MM.1S (cell line): Measurements from ENCODE around the gene SUSD4.

Experiments
- DNase-seq: peaks from one replicate; pipeline ENCODE4 v3.0.0-alpha.2; 2015
- H2AFZ ChIP-seq: fragments of 300-600 bp; sonication (generic); 2 replicates; pipeline ENCODE4 v1.6.0; 2016; ENCODE audit warnings: antibody characterized with exemption, low read length
- H3F3A ChIP-seq: fragments of 300-600 bp; sonication (generic); 2 replicates; pipeline ENCODE4 v1.6.1; 2016; ENCODE audit warnings: mild to moderate bottlenecking, antibody characterized with exemption, low read length, moderate library complexity, mixed read lengths; ENCODE audit not compliant: insufficient read depth
- H3K27ac ChIP-seq: fragments of 300-600 bp; sonication (generic); 2 replicates; pipeline ENCODE4 v1.5.1; 2016; ENCODE audit warnings: mild to moderate bottlenecking, low read length
- H3K27me3 ChIP-seq: fragments of 300-600 bp; sonication (generic); replicated peaks from 2 replicates; pipeline ENCODE4 v1.6.0; 2016; ENCODE audit warnings: low read length; ENCODE audit not compliant: insufficient read depth
- H3K36me3 ChIP-seq: fragments of 300-600 bp; sonication (generic); replicated peaks from 2 replicates; pipeline ENCODE4 v1.6.1; 2016; ENCODE audit warnings: mild to moderate bottlenecking, low read length, mixed read lengths; ENCODE audit not compliant: insufficient read depth
- H3K4me1 ChIP-seq: fragments of 300-600 bp; sonication (generic); 2 replicates; pipeline ENCODE4 v1.6.1; 2016; ENCODE audit warnings: low read length, mixed read lengths
- H3K4me2 ChIP-seq: fragments of 300-600 bp; sonication (generic); 2 replicates; pipeline ENCODE4 v1.6.0; 2016; ENCODE audit warnings: low read depth, low read length
- H3K4me3 ChIP-seq: fragments of 300-600 bp; sonication (generic); 2 replicates; pipeline ENCODE4 v1.5.1; 2016; ENCODE audit warnings: low read length, mixed read lengths
- H3K79me2 ChIP-seq: fragments of 300-600 bp; sonication (generic); 2 replicates; pipeline ENCODE4 v1.6.1; 2016; ENCODE audit warnings: mixed run types, low read length, mixed read lengths
- H3K9ac ChIP-seq: fragments of 300-600 bp; sonication (generic); 2 replicates; pipeline ENCODE4 v1.6.1; 2016; ENCODE audit warnings: low read length, mixed read lengths
- H3K9me2 ChIP-seq: fragments of 300-600 bp; sonication (generic); replicated peaks from 2 replicates; pipeline ENCODE4 v1.6.1; 2016; ENCODE audit warnings: mild to moderate bottlenecking, low read length, mixed read lengths; ENCODE audit not compliant: insufficient read depth
- H3K9me3 ChIP-seq: fragments of 300-600 bp; sonication (generic); replicated peaks from 2 replicates; pipeline ENCODE4 v1.6.1; 2016; ENCODE audit warnings: mild to moderate bottlenecking, low read length, mixed read lengths; ENCODE audit not compliant: insufficient read depth
- H4K20me1 ChIP-seq: fragments of 300-600 bp; sonication (generic); 2 replicates; pipeline ENCODE4 v1.6.1; 2016; ENCODE audit warnings: mild to moderate bottlenecking, low read length, moderate library complexity, mixed read lengths; ENCODE audit not compliant: insufficient read depth
- CTCF ChIP-seq: fragments of 300-600 bp; sonication (generic); IDR thresholded peaks from 2 replicates; pipeline ENCODE4 v1.5.1; 2016; ENCODE audit warnings: antibody characterized with exemption, low read length, mixed read lengths
- EZH2 ChIP-seq: fragments of 300-600 bp; sonication (generic); optimal IDR thresholded peaks from 2 replicates; pipeline ENCODE3; 2017; ENCODE audit warnings: low read depth, mild to moderate bottlenecking, antibody characterized with exemption, low read length, mixed read lengths
- EZH2phosphoT487 ChIP-seq: fragments of 300-600 bp; sonication (generic); IDR thresholded peaks from 2 replicates; pipeline ENCODE4 v1.6.1; 2018; ENCODE audit warnings: antibody characterized with exemption, low read length

Gene SUSD4

DNA sequence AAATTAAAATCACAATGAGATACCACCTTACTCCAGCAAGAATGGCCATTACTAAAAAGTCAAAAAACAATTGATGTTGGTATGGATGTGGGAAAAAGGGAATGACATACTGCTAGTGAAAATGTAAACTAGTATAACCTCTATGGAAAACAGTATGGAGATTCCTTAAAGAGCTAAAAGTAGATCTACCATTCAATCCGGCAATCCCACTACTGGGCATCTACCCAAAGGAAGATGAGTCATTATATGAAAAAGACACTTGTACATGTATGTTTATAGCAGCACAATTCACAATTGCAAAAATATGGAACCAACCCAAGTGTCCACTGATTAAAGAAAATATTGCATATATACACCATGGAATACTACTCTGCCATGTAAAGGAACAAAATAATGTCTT lies 37.2 kb downstream of the SUSD4 start:
- H3K9me2 ChIP-seq, result no peaks in the 10 kb centered on the region
- no peaks in the 10 kb centered on the region for H4K20me1 ChIP-seq
- no peak overlapping the region for H3K9ac ChIP-seq
- no peak overlapping the region for H2AFZ ChIP-seq
- no peak overlapping the region for H3K27ac ChIP-seq
- no peaks in the 10 kb centered on the region for H3K36me3 ChIP-seq
- no peak overlapping the region for H3K4me2 ChIP-seq
- DNase-seq, result no peak
- no peaks in the 10 kb centered on the region for H3K4me1 ChIP-seq
- no peaks in the 10 kb centered on the region for H3K79me2 ChIP-seq
- H3K4me3 ChIP-seq, result no peak overlapping the region
- H3F3A ChIP-seq, result no peaks in the 10 kb centered on the region
- TF ChIP-seq EZH2 (no peak), CTCF (no peak), EZH2phosphoT487 (no peak)
- no peaks in the 10 kb centered on the region for H3K9me3 ChIP-seq
- no peaks in the 10 kb centered on the region for H3K27me3 ChIP-seq

GRCh38 chr1:223323491-223324484 lies 40.2 kb downstream of the SUSD4 start:
- no peaks in the 10 kb centered on the region for H3K36me3 ChIP-seq
- no peak overlapping the region for H3K4me2 ChIP-seq
- no peak overlapping the region for H3K4me3 ChIP-seq
- H3K9ac ChIP-seq, result no peak overlapping the region
- no peaks in the 10 kb centered on the region for H3K4me1 ChIP-seq
- no peak for TF ChIP-seq EZH2
- TF ChIP-seq EZH2phosphoT487, result no peak
- no peak for TF ChIP-seq CTCF
- H4K20me1 ChIP-seq, result no peaks in the 10 kb centered on the region
- no peaks in the 10 kb centered on the region for H3K9me2 ChIP-seq
- no peaks in the 10 kb centered on the region for H3F3A ChIP-seq
- H2AFZ ChIP-seq, result no peak overlapping the region
- no peak for DNase-seq
- no peaks in the 10 kb centered on the region for H3K79me2 ChIP-seq
- H3K27me3 ChIP-seq, result no peaks in the 10 kb centered on the region
- H3K9me3 ChIP-seq, result no peaks in the 10 kb centered on the region
- H3K27ac ChIP-seq, result no peak overlapping the region

DNA sequence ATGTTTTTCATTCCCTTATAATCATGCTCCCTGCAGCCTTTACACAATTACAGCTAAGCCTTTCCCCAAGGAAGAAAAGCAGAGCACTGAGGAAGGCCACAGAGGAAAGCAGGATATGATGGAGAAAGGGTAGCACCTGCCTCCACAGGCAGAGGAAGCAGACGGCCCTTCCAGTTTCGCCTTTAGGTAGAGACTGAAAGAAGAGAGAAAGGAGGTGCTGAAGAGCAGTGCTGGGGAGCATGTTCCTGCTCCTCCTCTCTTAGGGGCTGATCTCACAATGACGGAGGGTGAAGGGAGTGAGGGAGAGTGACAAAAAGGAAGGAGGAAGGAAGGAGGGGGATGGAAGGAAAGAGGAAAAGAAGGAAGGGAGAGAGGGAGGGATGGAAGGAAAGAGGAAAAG lies 41.1 kb downstream of the SUSD4 start:
- H3K9me3 ChIP-seq, result no peaks in the 10 kb centered on the region
- TF ChIP-seq EZH2 (no peak), CTCF (no peak), EZH2phosphoT487 (no peak)
- no peak overlapping the region for H3K4me2 ChIP-seq
- no peak for DNase-seq
- no peak overlapping the region for H3K27ac ChIP-seq
- H3K4me3 ChIP-seq, result no peak overlapping the region
- no peak overlapping the region for H2AFZ ChIP-seq
- no peaks in the 10 kb centered on the region for H4K20me1 ChIP-seq
- H3K9ac ChIP-seq, result no peak overlapping the region
- H3K27me3 ChIP-seq, result no peaks in the 10 kb centered on the region
- H3K9me2 ChIP-seq, result no peaks in the 10 kb centered on the region
- no peaks in the 10 kb centered on the region for H3K79me2 ChIP-seq
- no peaks in the 10 kb centered on the region for H3K36me3 ChIP-seq
- no peaks in the 10 kb centered on the region for H3F3A ChIP-seq
- no peaks in the 10 kb centered on the region for H3K4me1 ChIP-seq
